Hepatocyte (in vitro differentiated cells): Measurements from ENCODE around the gene ISCU. TPM values are rescaled to one million over a fixed set of nuclear protein-coding genes. Genes with fewer than 3 reads are reported as not detected.

Experiments
- DNase-seq: peaks from one replicate; pipeline ENCODE4 v3.0.0-alpha.2; 2016; ENCODE audit warnings: low spot score
- H2AFZ ChIP-seq: fragments of 200-600 bp; sonication (generic); 2 replicates; pipeline ENCODE4 v1.6.0; 2016; ENCODE audit warnings: antibody characterized with exemption, mild to moderate bottlenecking
- H3K27ac ChIP-seq: fragments of 200-600 bp; sonication (generic); 2 replicates; pipeline ENCODE4 v1.5.1; 2016; ENCODE audit warnings: mild to moderate bottlenecking
- H3K27me3 ChIP-seq: fragments of 200-600 bp; sonication (generic); 2 replicates; pipeline ENCODE4 v1.6.1; 2016
- H3K36me3 ChIP-seq: fragments of 200-600 bp; sonication (generic); replicated peaks from 2 replicates; pipeline ENCODE4 v1.5.1; 2016; ENCODE audit warnings: low read depth; ENCODE audit not compliant: insufficient read depth
- H3K4me1 ChIP-seq: fragments of 200-600 bp; sonication (generic); 2 replicates; pipeline ENCODE4 v1.5.1; 2016; ENCODE audit warnings: mild to moderate bottlenecking, moderate library complexity; ENCODE audit not compliant: insufficient read depth
- H3K4me2 ChIP-seq: fragments of 200-600 bp; sonication (generic); 2 replicates; pipeline ENCODE4 v1.6.0; 2016
- H3K4me3 ChIP-seq: fragments of 200-600 bp; sonication (generic); 2 replicates; pipeline ENCODE4 v1.5.1; 2016; ENCODE audit warnings: mild to moderate bottlenecking
- H3K79me2 ChIP-seq: fragments of 200-600 bp; sonication (generic); 2 replicates; pipeline ENCODE4 v1.6.0; 2017; ENCODE audit warnings: mild to moderate bottlenecking
- H3K9me2 ChIP-seq: fragments of 200-600 bp; sonication (generic); replicated peaks from 2 replicates; pipeline ENCODE4 v1.6.0; 2017; ENCODE audit warnings: mild to moderate bottlenecking; ENCODE audit not compliant: insufficient read depth
- H3K9me3 ChIP-seq: fragments of 200-600 bp; sonication (generic); 2 replicates; pipeline ENCODE4 v1.5.1; 2016; ENCODE audit warnings: low read depth, mild to moderate bottlenecking
- H4K20me1 ChIP-seq: fragments of 200-600 bp; sonication (generic); 2 replicates; pipeline ENCODE4 v1.6.0; 2016; ENCODE audit warnings: mild to moderate bottlenecking; ENCODE audit not compliant: insufficient read depth, poor library complexity, severe bottlenecking
- EZH2 ChIP-seq: fragments of 200-600 bp; sonication (generic); IDR thresholded peaks from 2 replicates; pipeline ENCODE4 v1.6.1; 2016; ENCODE audit warnings: antibody characterized with exemption, mild to moderate bottlenecking, borderline replicate concordance
- EZH2phosphoT487 ChIP-seq: fragments of 200-600 bp; sonication (generic); IDR thresholded peaks from one replicate; pipeline ENCODE4 v1.6.1; 2018; ENCODE audit warnings: antibody characterized with exemption, mild to moderate bottlenecking, low read depth, moderate library complexity; ENCODE audit not compliant: unreplicated experiment, severe bottlenecking
- WGBS: methylation state at CpG from one replicate; pipeline ENCODE4 v1.1.6; 2016; ENCODE audit warnings: low lambda C conversion rate; ENCODE audit errors: missing lambda C conversion rate; 5-methylcytosine and 5-hydroxymethylcytosine counted together
- polyA plus RNA-seq: library from polyadenylated mRNA; unstranded; fragments of >200 nt; fragmentation: Nextera tagmentation; extraction: Ambion mirVana; gene quantifications from 2 replicates; pipeline ENCODE4 v1.2.1, GENCODE V29; 2016
- total RNA-seq: library from RNA; depleted of rRNA; stranded (reverse); fragments of >200 nt; gene quantifications from 2 replicates; pipeline ENCODE4 v1.2.3, GENCODE V29; 2014
- TF ChIP-seq, protein P1 (sequence below): fragments of 200-600 bp; sonication (generic); IDR thresholded peaks from 2 replicates; pipeline ENCODE4 v1.5.1; 2016; ENCODE audit warnings: antibody characterized with exemption, mild to moderate bottlenecking; ENCODE audit not compliant: poor library complexity

Gene ISCU
- total and polyA plus RNA-seq, 2 experiments from 2014 or later = 116 to 149 TPM

DNA sequence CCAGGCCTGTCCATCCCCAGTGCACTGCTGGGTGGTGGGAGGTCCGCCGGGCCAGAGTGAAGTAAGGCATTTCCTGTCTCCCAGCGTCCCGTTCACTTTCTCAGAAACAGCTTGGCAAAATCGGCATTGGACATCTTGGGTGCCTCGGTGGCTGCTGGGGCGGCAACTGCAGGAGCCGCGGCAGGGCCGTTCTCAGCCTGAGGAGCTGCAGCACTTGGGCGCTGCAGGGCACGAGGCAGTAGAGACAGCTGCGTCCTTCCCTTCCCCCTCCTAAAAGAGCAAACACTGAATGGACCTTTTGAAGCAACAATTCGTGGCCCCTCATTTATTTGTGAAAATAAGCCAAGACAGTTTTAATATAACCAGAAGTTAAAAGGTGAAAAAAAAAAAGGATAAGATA, 39.0 kb upstream of the ISCU start:
- Histone ChIP-seq H2AFZ (no peak overlapping the region), H3K79me2 (no peaks in the 10 kb centered on the region), H3K4me2 (no peak overlapping the region), H3K4me1 (no peaks in the 10 kb centered on the region), H3K27ac (no peak overlapping the region), H3K9me2 (no peaks in the 10 kb centered on the region), H3K36me3 (peaks cover 4% of the 10 kb centered on the region), H4K20me1 (no peaks in the 10 kb centered on the region), H3K9me3 (no peaks in the 10 kb centered on the region), H3K4me3 (no peak overlapping the region), H3K27me3 (no peaks in the 10 kb centered on the region)
- DNase-seq = no peak
- 96% methylated on average over 14 of the region's 14 CpGs for WGBS
- TF ChIP-seq, protein P1, sequence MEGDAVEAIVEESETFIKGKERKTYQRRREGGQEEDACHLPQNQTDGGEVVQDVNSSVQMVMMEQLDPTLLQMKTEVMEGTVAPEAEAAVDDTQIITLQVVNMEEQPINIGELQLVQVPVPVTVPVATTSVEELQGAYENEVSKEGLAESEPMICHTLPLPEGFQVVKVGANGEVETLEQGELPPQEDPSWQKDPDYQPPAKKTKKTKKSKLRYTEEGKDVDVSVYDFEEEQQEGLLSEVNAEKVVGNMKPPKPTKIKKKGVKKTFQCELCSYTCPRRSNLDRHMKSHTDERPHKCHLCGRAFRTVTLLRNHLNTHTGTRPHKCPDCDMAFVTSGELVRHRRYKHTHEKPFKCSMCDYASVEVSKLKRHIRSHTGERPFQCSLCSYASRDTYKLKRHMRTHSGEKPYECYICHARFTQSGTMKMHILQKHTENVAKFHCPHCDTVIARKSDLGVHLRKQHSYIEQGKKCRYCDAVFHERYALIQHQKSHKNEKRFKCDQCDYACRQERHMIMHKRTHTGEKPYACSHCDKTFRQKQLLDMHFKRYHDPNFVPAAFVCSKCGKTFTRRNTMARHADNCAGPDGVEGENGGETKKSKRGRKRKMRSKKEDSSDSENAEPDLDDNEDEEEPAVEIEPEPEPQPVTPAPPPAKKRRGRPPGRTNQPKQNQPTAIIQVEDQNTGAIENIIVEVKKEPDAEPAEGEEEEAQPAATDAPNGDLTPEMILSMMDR = no peak
- TF ChIP-seq EZH2phosphoT487 = no peak
- no peak for TF ChIP-seq EZH2

GRCh38 chr12:108525681-108526080, 36.7 kb upstream of the ISCU start:
- no peaks in the 10 kb centered on the region for H3K27me3 ChIP-seq
- H3K79me2 ChIP-seq = no peaks in the 10 kb centered on the region
- 94% methylated on average over 5 of the region's 5 CpGs for WGBS
- TF ChIP-seq EZH2phosphoT487 (no peak), EZH2 (no peak)
- TF ChIP-seq, protein P1 = no peak
- DNase-seq = no peak
- H3K27ac ChIP-seq = no peak overlapping the region
- H3K36me3 ChIP-seq = peaks cover 4% of the 10 kb centered on the region
- H3K4me1 ChIP-seq = no peaks in the 10 kb centered on the region
- no peaks in the 10 kb centered on the region for H3K9me2 ChIP-seq
- no peak overlapping the region for H3K4me3 ChIP-seq
- H3K4me2 ChIP-seq = no peak overlapping the region
- no peak overlapping the region for H2AFZ ChIP-seq
- H3K9me3 ChIP-seq = no peaks in the 10 kb centered on the region
- no peaks in the 10 kb centered on the region for H4K20me1 ChIP-seq

DNA sequence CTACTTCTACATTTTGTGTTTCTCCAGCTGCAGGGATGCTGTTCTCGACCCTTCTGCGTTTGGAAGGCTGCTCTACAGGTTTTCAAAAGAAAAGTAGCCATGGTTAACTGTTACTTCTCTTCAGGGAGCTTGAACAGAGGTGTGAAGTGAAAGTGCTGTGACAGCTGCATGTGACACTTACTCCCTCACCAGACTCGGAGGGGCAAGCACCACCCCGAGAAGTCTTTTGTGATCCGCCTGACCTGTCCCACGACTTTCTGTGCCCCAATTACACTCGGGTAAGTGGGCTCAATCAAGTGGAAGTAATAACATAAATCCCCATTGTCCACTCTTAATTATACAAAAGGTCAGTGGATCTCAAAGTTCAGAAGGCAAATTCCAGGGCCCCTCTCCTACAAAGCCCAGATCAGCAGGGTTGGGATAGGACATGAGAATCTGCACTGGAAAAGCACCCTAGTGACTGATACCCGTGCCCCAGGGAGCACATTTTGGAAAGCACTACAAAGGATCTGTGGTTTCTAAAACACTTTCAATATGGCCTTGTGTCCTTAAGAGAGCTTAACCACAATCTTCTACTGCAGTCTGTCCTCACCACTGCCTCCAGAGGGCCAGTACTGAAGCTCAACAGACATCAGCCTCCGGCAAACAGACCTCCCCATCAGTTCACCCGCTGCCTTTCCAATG, 35.8 kb upstream of the ISCU start:
- H3K4me3 ChIP-seq = no peak overlapping the region
- no peak overlapping the region for H2AFZ ChIP-seq
- H3K79me2 ChIP-seq = no peaks in the 10 kb centered on the region
- TF ChIP-seq, protein P1 = no peak
- no peak for TF ChIP-seq EZH2
- no peak for TF ChIP-seq EZH2phosphoT487
- no peak for DNase-seq
- no peaks in the 10 kb centered on the region for H3K9me3 ChIP-seq
- no peaks in the 10 kb centered on the region for H4K20me1 ChIP-seq
- H3K4me1 ChIP-seq = no peaks in the 10 kb centered on the region
- H3K27me3 ChIP-seq = no peaks in the 10 kb centered on the region
- 93% methylated on average over 10 of the region's 10 CpGs for WGBS
- peaks cover 4% of the 10 kb centered on the region for H3K36me3 ChIP-seq
- no peak overlapping the region for H3K27ac ChIP-seq
- H3K9me2 ChIP-seq = no peaks in the 10 kb centered on the region
- H3K4me2 ChIP-seq = no peak overlapping the region
